Measurements from ENCODE around the gene ABCG1.

DNA sequence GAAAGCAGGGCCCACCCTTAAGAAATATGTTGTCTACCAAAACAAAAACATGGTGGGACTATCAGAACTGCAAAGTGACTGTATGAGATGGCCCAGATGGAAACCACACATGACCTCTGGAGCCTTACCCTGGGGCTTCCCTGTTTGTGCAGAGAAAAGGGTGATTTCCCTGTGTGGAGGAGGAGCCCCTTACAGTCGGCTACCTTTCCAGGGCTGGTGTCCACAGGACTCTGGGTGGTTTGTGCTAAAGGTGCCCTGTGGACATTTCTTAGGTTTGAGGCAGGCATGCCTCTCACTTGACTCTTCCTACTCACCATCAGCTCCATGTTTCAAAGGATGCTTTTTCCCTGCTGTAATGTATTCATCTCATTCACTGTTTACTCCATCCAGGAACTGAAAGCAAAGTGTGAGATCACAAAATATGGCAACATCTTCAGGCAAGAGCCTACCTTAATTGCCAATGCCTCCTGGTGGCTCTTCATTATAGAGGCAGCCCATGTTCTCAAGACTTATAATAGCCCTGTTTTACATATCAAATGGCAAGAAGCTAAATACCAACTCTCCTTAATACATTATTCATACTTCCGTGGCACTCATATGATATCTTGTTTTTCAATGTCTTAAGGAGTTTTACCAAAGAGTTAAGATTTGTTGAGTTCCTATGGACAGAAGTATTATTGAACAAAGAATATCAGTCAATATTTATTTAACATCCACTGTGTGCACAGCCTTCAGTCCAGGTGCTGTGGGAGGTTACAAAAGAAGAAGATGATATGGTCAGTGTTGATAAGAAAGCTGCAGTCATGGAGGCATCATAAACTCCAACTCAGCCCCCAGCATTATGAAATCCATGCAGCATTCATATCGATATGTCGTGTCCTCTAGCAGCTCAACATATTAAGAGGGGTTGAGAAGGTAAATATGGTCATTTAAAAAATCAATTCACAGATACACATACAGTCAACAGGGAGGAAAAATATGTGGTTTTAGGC is 111.7 kb downstream of the ABCG1 start:
- TF ChIP-seq, protein P1, sequence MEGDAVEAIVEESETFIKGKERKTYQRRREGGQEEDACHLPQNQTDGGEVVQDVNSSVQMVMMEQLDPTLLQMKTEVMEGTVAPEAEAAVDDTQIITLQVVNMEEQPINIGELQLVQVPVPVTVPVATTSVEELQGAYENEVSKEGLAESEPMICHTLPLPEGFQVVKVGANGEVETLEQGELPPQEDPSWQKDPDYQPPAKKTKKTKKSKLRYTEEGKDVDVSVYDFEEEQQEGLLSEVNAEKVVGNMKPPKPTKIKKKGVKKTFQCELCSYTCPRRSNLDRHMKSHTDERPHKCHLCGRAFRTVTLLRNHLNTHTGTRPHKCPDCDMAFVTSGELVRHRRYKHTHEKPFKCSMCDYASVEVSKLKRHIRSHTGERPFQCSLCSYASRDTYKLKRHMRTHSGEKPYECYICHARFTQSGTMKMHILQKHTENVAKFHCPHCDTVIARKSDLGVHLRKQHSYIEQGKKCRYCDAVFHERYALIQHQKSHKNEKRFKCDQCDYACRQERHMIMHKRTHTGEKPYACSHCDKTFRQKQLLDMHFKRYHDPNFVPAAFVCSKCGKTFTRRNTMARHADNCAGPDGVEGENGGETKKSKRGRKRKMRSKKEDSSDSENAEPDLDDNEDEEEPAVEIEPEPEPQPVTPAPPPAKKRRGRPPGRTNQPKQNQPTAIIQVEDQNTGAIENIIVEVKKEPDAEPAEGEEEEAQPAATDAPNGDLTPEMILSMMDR (IDR thresholded peaks at IDR 0.05; ENCODE audit: poor library complexity, severe bottlenecking), result no peak
- TF ChIP-seq RAD21 (conservative IDR thresholded peaks at IDR 0.05) (no peak), POLR2AphosphoS5 (IDR thresholded peaks at IDR 0.05) (no peak)
